Endothelial cell of umbilical vein (primary cell): ENCODE results near the gene YAP1. TPM values are rescaled to one million over a fixed set of nuclear protein-coding genes. Genes with fewer than 3 reads are reported as not detected.

Source experiments
- BruUV-seq: library from RNA; stranded (reverse); fragments of 400-500 nt; replicated peaks from 2 replicates; lab custom pipeline; 2021; lab: Mats Ljungman, UMichigan
- CTCF ChIA-PET: fragments of 300-600, 350-600 bp; sonication (Branson Sonifier 250); formaldehyde crosslinking; loops from one replicate; lab custom pipeline; 2021; ENCODE audit warnings: antibody characterized with exemption, inconsistent platforms; lab: Charles Lee
- POLR2A ChIA-PET: fragments of 300-600, 350-600 bp; sonication (Branson Sonifier 250); formaldehyde crosslinking; loops from one replicate; lab custom pipeline; 2021; ENCODE audit warnings: antibody characterized with exemption, inconsistent platforms; lab: Charles Lee
- DNase-seq: peaks from one replicate; pipeline ENCODE4 v3.0.0-alpha.2; 2011; ENCODE audit warnings: low read depth, low spot score
- FAIRE-seq: peaks from 2 replicates; lab custom pipeline; 2011; peaks lifted over from hg19 to GRCh38; lab: Jason Lieb, UNC
- H2AFZ ChIP-seq: 2 replicates; pipeline ENCODE4 v1.6.0; 2012; ENCODE audit warnings: low read depth, low read length, control low read depth, inconsistent platforms
- H3K27ac ChIP-seq: 2 replicates; pipeline ENCODE4 v1.5.1; 2011; ENCODE audit warnings: low read depth, mild to moderate bottlenecking, control low read depth, low read length, moderate library complexity; ENCODE audit not compliant: insufficient read depth
- H3K27me3 ChIP-seq, 2 experiments: 2 replicates each; pipeline versions ENCODE4 v1.6.0 to v1.6.1; 2011; ENCODE audit warnings: low read length in 2 of 2, mixed read lengths in 1 of 2; ENCODE audit not compliant: control insufficient read depth in 2 of 2, insufficient read depth in 2 of 2
- H3K36me3 ChIP-seq, 2 experiments: 2 replicates in 1 of 2; 3 replicates in 1 of 2; pipeline ENCODE4 v1.5.1; 2011; ENCODE audit warnings: low read length in 2 of 2, mild to moderate bottlenecking in 1 of 2, moderate library complexity in 1 of 2; ENCODE audit not compliant: control insufficient read depth in 2 of 2, insufficient read depth in 2 of 2; ENCODE audit errors: extremely low read depth in 1 of 2
- H3K4me1 ChIP-seq: 3 replicates; pipeline ENCODE4 v1.5.1; 2011; ENCODE audit warnings: mild to moderate bottlenecking, low read length; ENCODE audit not compliant: control insufficient read depth, insufficient read depth; ENCODE audit errors: extremely low read depth
- H3K4me2 ChIP-seq: 2 replicates; pipeline ENCODE4 v1.6.1; 2011; ENCODE audit warnings: low read length, control low read depth, mixed read lengths; ENCODE audit not compliant: insufficient read depth
- H3K4me3 ChIP-seq, 3 experiments: fragments of 200-600 bp in 1 of 3; sonication (generic), shearing (Covaris generic) in 1 of 3; replicated peaks in 1 of 3; 2 replicates each; pipeline ENCODE4 v1.5.1; 2011 to 2016; ENCODE audit warnings: control low read depth in 3 of 3, low read length in 3 of 3, mild to moderate bottlenecking in 2 of 3, inconsistent platforms in 1 of 3, low read depth in 1 of 3, moderate library complexity in 1 of 3; ENCODE audit not compliant: insufficient read depth in 1 of 3
- H3K79me2 ChIP-seq: 2 replicates; pipeline ENCODE4 v1.6.0; 2012; ENCODE audit warnings: low read length, inconsistent platforms; ENCODE audit not compliant: control insufficient read depth, insufficient read depth
- H3K9ac ChIP-seq: replicated peaks from 2 replicates; pipeline ENCODE3; 2011; ENCODE audit warnings: low read length, control low read depth; ENCODE audit not compliant: insufficient read depth; ENCODE audit errors: extremely low read depth
- H3K9me1 ChIP-seq: replicated peaks from 3 replicates; pipeline ENCODE4 v1.6.0; 2011; ENCODE audit warnings: mild to moderate bottlenecking, low read length; ENCODE audit not compliant: control insufficient read depth, insufficient read depth; ENCODE audit errors: extremely low read depth
- H3K9me3 ChIP-seq: replicated peaks from 2 replicates; pipeline ENCODE4 v1.5.1; 2012; ENCODE audit warnings: low read length, inconsistent platforms; ENCODE audit not compliant: control insufficient read depth, insufficient read depth
- H4K20me1 ChIP-seq: replicated peaks from 2 replicates; pipeline ENCODE3; 2011; ENCODE audit warnings: mild to moderate bottlenecking, low read length; ENCODE audit not compliant: control insufficient read depth, insufficient read depth; ENCODE audit errors: extremely low read depth
- CTCF ChIP-seq, 2 donors: IDR thresholded peaks; 1 replicate in 1 of 2; 2 replicates in 1 of 2; pipeline ENCODE4 v1.5.1; 2011; ENCODE audit warnings: low read length in 2 of 2, mild to moderate bottlenecking in 2 of 2, moderate library complexity in 2 of 2, control low read depth in 1 of 2, inconsistent platforms in 1 of 2, low read depth in 1 of 2; ENCODE audit not compliant: insufficient read depth in 1 of 2; ENCODE audit errors: extremely low read depth in 1 of 2
- EZH2 ChIP-seq: IDR thresholded peaks from 2 replicates; pipeline ENCODE4 v1.6.1; 2012; ENCODE audit warnings: borderline replicate concordance, low read depth, mild to moderate bottlenecking, moderate library complexity, low read length, inconsistent platforms; ENCODE audit not compliant: severe bottlenecking
- FOS ChIP-seq: IDR thresholded peaks from 2 replicates; pipeline ENCODE4 v1.6.1; 2011; ENCODE audit warnings: mild to moderate bottlenecking, low read length, moderate library complexity, borderline replicate concordance; ENCODE audit not compliant: insufficient read depth
- GATA2 ChIP-seq: IDR thresholded peaks from 2 replicates; pipeline ENCODE4 v1.7.0; 2011; ENCODE audit warnings: low read depth, mild to moderate bottlenecking, moderate library complexity, mixed read lengths, low read length; ENCODE audit not compliant: insufficient read length, insufficient read depth
- JUN ChIP-seq: IDR thresholded peaks from 2 replicates; pipeline ENCODE4 v1.6.1; 2011; ENCODE audit warnings: borderline replicate concordance, low read depth; ENCODE audit not compliant: insufficient read length, insufficient read depth
- MAX ChIP-seq: IDR thresholded peaks from 2 replicates; pipeline ENCODE4 v1.6.1; 2011; ENCODE audit not compliant: insufficient read depth, insufficient read length
- MYC ChIP-seq: IDR thresholded peaks from one replicate; pipeline ENCODE4 v1.6.1; 2011; ENCODE audit warnings: mild to moderate bottlenecking, low read depth, low read length
- POLR2A ChIP-seq: IDR thresholded peaks from 2 replicates; pipeline ENCODE4 v1.6.1; 2012; ENCODE audit warnings: low read depth, mild to moderate bottlenecking, control low read depth, low read length
- POLR2AphosphoS5 ChIP-seq: IDR thresholded peaks from 2 replicates; pipeline ENCODE4 v1.6.1; 2012; ENCODE audit warnings: low read depth, mild to moderate bottlenecking, control low read depth, low read length, moderate library complexity; ENCODE audit not compliant: insufficient read depth
- dilution Hi-C: fragments of 300-500 bp; cut with MboI; formaldehyde crosslinking; loops from one replicate; pipeline ENCODE4 v1.15.0; 2019; ENCODE audit warnings: low sequenced_read_pairs; ENCODE audit not compliant: extremely low pct_ligation_motif_present
- intact Hi-C: fragments of 100-400 bp; cut with micrococcal nuclease; formaldehyde crosslinking; loops from one replicate; pipeline ENCODE4 v1.10.0; 2022
- polyA plus RNA-seq, 4 experiments: library from polyadenylated mRNA; depleted of rRNA in 3 of 4; stranded (reverse) in 3 of 4; unstranded in 1 of 4; fragments of >200 nt; gene quantifications; 2 replicates each; pipeline versions ENCODE4 v1.2.1 to v1.2.3, GENCODE V29; 2011 to 2012; ENCODE audit warnings: missing spikeins in 1 of 4
- total RNA-seq: library from RNA; stranded (reverse); gene quantifications from 2 replicates; pipeline ENCODE4 v1.2.3, GENCODE V29; 2021

Gene YAP1
- total and polyA plus RNA-seq, 2 donors (not counting 3 experiments of a cell fraction or from before 2014, with no cell fraction given), result 32.6 to 48.9 TPM

- no peak for DNase-seq
- H3K27me3 ChIP-seq, result no peaks in the 10 kb centered on the region
- dilution Hi-C loops, result no loop called here
- H2AFZ ChIP-seq, result no peak overlapping the region
- H3K4me2 ChIP-seq, result no peak overlapping the region
- no peaks in the 10 kb centered on the region for H3K4me1 ChIP-seq
- FAIRE-seq, result no peak
- H3K27ac ChIP-seq, result no peak overlapping the region
- ChIA-PET POLR2A (no interaction called here), CTCF (interaction anchor here (1.1 to 1.4 kb wide), 2 partner anchors 22 to 191 kb away, joined by 3 read pairs; no protein-coding TSS in a partner anchor)
- no peaks in the 10 kb centered on the region for H3K36me3 ChIP-seq
- no TSS peak for BruUV-seq
- H3K4me3 ChIP-seq, result no peak overlapping the region
- TF ChIP-seq MYC, result no peak
- TF ChIP-seq FOS, result no peak
- no peak for TF ChIP-seq JUN
- TF ChIP-seq POLR2A, result no peak
- H4K20me1 ChIP-seq, result no peaks in the 10 kb centered on the region
- no peaks in the 10 kb centered on the region for H3K9me1 ChIP-seq
- intact Hi-C loops, result no loop called here
- H3K9me3 ChIP-seq, result no peaks in the 10 kb centered on the region
- H3K79me2 ChIP-seq, result no peaks in the 10 kb centered on the region
- H3K9ac ChIP-seq, result no peak overlapping the region
Measured at GRCh38 chr11:102252339-102252891, 142.2 kb downstream of the YAP1 start.

GRCh38 chr11:102253020-102253715 lies 142.9 kb downstream of the YAP1 start:
- FAIRE-seq (no peak), DNase-seq (no peak)
- no TSS peak for BruUV-seq
- H3K79me2 ChIP-seq, result no peaks in the 10 kb centered on the region
- TF ChIP-seq POLR2A (no peak), FOS (no peak), JUN (no peak), MYC (no peak), CTCF (IDR thresholded peaks at IDR 0.05; ENCODE audit: extremely low read depth in 1 of 2, insufficient read depth in 1 of 2, low read depth in 1 of 2, low read length in 2 of 2) (no peak), MAX (no peak), GATA2 (no peak), EZH2 (no peak), POLR2AphosphoS5 (no peak)
- H3K27ac ChIP-seq, result no peak overlapping the region
- H3K4me1 ChIP-seq, result no peaks in the 10 kb centered on the region
- no peaks in the 10 kb centered on the region for H3K36me3 ChIP-seq
- ChIA-PET POLR2A (no interaction called here), CTCF (interaction anchor here (0.6 to 1.4 kb wide), 8 partner anchors 9 to 192 kb away, joined by 3 to 4 read pairs (median 3); no protein-coding TSS in a partner anchor)
- dilution Hi-C loops, result no loop called here
- H3K27me3 ChIP-seq, result no peaks in the 10 kb centered on the region
- H3K9me1 ChIP-seq, result no peaks in the 10 kb centered on the region
- no peak overlapping the region for H3K4me3 ChIP-seq
- intact Hi-C loops, result no loop called here
- H2AFZ ChIP-seq, result no peak overlapping the region
- no peaks in the 10 kb centered on the region for H3K9me3 ChIP-seq
- H3K4me2 ChIP-seq, result no peak overlapping the region
- H4K20me1 ChIP-seq, result no peaks in the 10 kb centered on the region
- H3K9ac ChIP-seq, result no peak overlapping the region
